ENCODE results near the gene MKLN1.
A peak's percentile ranks its signal among the peaks of the same experiment; 100 is the strongest.

The MKLN1 gene

DNA sequence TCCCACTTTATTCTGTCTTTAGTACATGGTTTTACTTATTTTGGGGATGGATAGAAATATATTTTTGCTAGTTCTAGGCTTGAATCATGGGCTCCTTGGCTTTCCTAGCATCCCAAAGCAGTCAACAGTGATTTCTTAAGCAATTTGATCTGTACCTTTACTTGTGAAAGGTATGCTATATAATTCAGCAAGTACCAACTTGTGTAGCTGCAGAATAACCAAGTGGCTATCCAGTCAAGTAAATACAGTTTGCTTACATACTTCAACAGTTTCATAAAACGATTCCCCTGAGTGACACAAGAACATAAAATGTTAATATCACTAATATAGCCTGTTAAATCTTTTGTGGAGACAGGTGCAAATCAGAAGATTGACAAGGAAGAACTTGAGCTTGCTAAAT, 161.5 kb downstream of the MKLN1 start:
- H3K36me3 ChIP-seq (ENCODE audit: control insufficient read depth, insufficient read depth, low read length): peaks cover 9% of the 10 kb centered on the region; the same call in 1 of the 2 replicates
- H3K4me3 ChIP-seq (ENCODE audit: low read depth, low read length): no peak overlapping the region
- H3K9ac ChIP-seq (ENCODE audit: low read depth, low read length): no peak overlapping the region
- no peak overlapping the region for H3K27ac ChIP-seq (ENCODE audit: low read depth, low read length)
- H3K9me3 ChIP-seq (ENCODE audit: control insufficient read depth, insufficient read depth, low read length): no peaks in the 10 kb centered on the region
- no peaks in the 10 kb centered on the region for H3K4me1 ChIP-seq (ENCODE audit: control insufficient read depth, insufficient read depth, low read length)
- H3K27me3 ChIP-seq (ENCODE audit: control insufficient read depth, insufficient read depth, low read length): no peaks in the 10 kb centered on the region

DNA sequence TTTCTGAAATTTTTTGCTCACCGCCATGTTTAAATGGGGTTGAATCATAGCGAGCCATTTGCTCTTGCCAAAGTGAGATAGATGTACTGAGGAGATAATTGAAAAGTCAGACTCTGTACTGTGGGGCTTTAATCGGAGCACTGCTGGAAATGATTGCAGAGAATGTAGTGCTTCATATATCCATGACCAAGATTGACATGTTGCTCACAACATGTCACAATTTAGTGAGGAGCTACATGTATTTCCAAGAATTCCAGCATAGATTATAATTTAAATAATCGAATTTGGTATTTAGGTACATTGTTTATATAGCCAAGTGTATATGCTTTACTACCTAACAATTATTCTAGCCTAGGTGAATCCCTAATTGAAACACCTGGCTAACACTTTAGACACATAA, 162.2 kb downstream of the MKLN1 start:
- Histone ChIP-seq H3K27me3 (ENCODE audit: control insufficient read depth, insufficient read depth, low read length) (no peaks in the 10 kb centered on the region), H3K4me1 (ENCODE audit: control insufficient read depth, insufficient read depth, low read length) (no peaks in the 10 kb centered on the region), H3K27ac (ENCODE audit: low read depth, low read length) (no peak overlapping the region), H3K36me3 (ENCODE audit: control insufficient read depth, insufficient read depth, low read length) (peaks cover 9% of the 10 kb centered on the region; the same call in 1 of the 2 replicates), H3K9ac (ENCODE audit: low read depth, low read length) (no peak overlapping the region), H3K9me3 (ENCODE audit: control insufficient read depth, insufficient read depth, low read length) (no peaks in the 10 kb centered on the region), H3K4me3 (ENCODE audit: low read depth, low read length) (no peak overlapping the region)

DNA sequence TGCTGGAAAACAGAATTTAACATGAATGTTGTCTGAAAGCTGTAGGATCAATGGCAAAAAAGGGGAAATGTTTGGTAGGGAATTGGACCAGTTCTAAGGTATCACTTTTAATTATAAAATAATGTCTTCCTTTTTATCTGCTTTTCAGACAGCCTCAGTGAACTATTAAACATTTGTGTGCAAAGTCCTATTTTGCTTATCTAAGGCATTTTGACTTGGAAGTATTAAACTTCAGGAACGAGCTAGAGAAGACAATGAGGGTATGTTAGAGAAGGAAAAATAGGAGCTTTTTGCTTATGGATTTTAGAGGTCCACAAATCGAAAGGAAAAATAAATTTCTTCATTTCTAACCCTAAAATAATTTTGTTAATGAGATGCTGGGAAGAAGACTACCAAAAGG, 165.4 kb downstream of the MKLN1 start:
- no peaks in the 10 kb centered on the region for H3K27me3 ChIP-seq (ENCODE audit: control insufficient read depth, insufficient read depth, low read length)
- H3K27ac ChIP-seq (ENCODE audit: low read depth, low read length): peak overlapping the region; percentile 3
- no peak overlapping the region for H3K9ac ChIP-seq (ENCODE audit: low read depth, low read length)
- peaks cover 13% of the 10 kb centered on the region for H3K36me3 ChIP-seq (ENCODE audit: control insufficient read depth, insufficient read depth, low read length)
- no peaks in the 10 kb centered on the region for H3K9me3 ChIP-seq (ENCODE audit: control insufficient read depth, insufficient read depth, low read length)
- H3K4me3 ChIP-seq (ENCODE audit: low read depth, low read length): no peak overlapping the region
- H3K4me1 ChIP-seq (ENCODE audit: control insufficient read depth, insufficient read depth, low read length): no peaks in the 10 kb centered on the region

DNA sequence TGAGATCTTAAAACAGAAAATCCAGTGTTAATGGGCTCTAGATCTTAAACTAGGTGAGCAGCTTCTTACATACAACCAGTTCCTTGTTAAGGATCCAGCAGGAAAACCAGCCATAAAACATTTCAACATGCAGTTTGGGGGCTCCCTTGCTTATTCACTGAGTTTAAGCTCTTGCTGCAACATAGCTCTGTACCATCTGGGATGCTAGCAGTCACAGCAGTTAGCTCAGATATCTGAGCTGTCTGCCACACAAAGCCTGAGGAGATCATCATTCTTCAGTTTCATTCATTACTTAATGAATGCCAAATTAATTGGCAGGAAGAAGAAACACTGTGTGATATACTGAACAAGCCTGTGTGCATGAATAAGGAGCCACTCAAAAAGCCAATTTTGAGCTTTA, 165.9 kb downstream of the MKLN1 start:
- Histone ChIP-seq H3K9me3 (ENCODE audit: control insufficient read depth, insufficient read depth, low read length) (no peaks in the 10 kb centered on the region), H3K36me3 (ENCODE audit: control insufficient read depth, insufficient read depth, low read length) (peaks cover 18% of the 10 kb centered on the region), H3K9ac (ENCODE audit: low read depth, low read length) (no peak overlapping the region), H3K4me1 (ENCODE audit: control insufficient read depth, insufficient read depth, low read length) (no peaks in the 10 kb centered on the region), H3K4me3 (ENCODE audit: low read depth, low read length) (no peak overlapping the region), H3K27me3 (ENCODE audit: control insufficient read depth, insufficient read depth, low read length) (no peaks in the 10 kb centered on the region), H3K27ac (ENCODE audit: low read depth, low read length) (peak overlapping the region; percentile 30)

DNA sequence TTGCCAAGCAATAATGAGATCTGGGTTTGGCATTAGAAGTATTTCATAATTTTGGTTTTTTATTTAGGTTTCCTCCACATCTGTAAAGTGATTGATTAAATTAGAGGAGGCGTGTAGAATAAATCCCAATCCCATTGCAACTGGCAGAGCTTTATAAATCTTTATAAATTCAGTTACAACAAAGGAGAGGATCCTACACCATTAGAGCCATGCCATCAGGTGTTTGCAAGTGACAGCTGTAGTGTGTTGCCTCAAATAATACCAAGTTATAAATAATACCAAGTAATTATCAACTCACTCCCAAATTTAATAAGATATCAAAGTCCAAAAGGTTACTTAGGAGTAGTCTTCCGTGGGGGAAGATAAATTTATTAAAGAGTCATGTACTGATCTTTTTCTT, 166.5 kb downstream of the MKLN1 start:
- H3K4me3 ChIP-seq (ENCODE audit: low read depth, low read length): no peak overlapping the region
- H3K9ac ChIP-seq (ENCODE audit: low read depth, low read length): no peak overlapping the region
- H3K27ac ChIP-seq (ENCODE audit: low read depth, low read length): peak overlapping the region; percentile 30
- no peaks in the 10 kb centered on the region for H3K4me1 ChIP-seq (ENCODE audit: control insufficient read depth, insufficient read depth, low read length)
- H3K36me3 ChIP-seq (ENCODE audit: control insufficient read depth, insufficient read depth, low read length): peaks cover 24% of the 10 kb centered on the region
- H3K27me3 ChIP-seq (ENCODE audit: control insufficient read depth, insufficient read depth, low read length): no peaks in the 10 kb centered on the region
- no peaks in the 10 kb centered on the region for H3K9me3 ChIP-seq (ENCODE audit: control insufficient read depth, insufficient read depth, low read length)

DNA sequence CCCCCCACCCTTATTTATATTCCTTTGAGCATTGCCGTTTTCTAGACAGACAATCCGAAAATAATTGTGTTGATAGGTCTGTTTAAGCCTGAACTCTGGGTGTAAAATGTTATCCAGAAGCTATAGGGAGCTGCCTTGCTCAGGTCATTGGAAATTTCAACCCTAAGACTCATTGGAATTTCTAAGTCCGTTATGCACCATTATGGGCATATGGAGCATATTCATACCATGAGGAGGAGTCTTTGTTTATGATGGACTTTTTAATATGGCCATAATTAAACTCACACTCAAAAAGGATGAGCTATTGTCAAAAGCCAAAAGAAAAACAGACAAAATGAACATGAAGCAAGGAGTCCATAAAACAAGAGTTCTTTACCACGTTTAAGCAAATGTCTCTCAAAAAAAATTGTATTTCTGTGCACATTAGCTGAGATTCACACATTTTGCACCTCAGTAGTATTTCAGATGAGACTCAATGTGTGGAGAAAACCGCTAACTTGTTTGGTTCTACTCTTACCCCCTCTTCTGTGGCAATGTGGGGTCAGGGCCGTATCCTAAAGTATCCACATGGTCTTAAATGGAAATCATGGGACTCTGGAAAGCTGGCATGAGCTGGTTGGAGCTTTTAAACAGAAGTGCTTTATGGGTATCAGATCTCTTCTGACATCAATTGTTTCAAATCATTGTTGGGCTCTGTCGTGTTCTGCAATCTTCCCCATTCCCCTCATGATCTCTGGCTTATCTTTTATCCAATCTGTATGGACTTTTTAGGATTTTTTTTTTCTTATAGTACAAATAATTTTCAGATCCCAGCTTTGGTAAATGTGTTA, 168.2 kb downstream of the MKLN1 start:
- Histone ChIP-seq H3K9me3 (ENCODE audit: control insufficient read depth, insufficient read depth, low read length) (no peaks in the 10 kb centered on the region), H3K9ac (ENCODE audit: low read depth, low read length) (no peak overlapping the region), H3K4me1 (ENCODE audit: control insufficient read depth, insufficient read depth, low read length) (no peaks in the 10 kb centered on the region), H3K4me3 (ENCODE audit: low read depth, low read length) (no peak overlapping the region), H3K27ac (ENCODE audit: low read depth, low read length) (no peak overlapping the region), H3K27me3 (ENCODE audit: control insufficient read depth, insufficient read depth, low read length) (no peaks in the 10 kb centered on the region), H3K36me3 (ENCODE audit: control insufficient read depth, insufficient read depth, low read length) (peaks cover 40% of the 10 kb centered on the region)

DNA sequence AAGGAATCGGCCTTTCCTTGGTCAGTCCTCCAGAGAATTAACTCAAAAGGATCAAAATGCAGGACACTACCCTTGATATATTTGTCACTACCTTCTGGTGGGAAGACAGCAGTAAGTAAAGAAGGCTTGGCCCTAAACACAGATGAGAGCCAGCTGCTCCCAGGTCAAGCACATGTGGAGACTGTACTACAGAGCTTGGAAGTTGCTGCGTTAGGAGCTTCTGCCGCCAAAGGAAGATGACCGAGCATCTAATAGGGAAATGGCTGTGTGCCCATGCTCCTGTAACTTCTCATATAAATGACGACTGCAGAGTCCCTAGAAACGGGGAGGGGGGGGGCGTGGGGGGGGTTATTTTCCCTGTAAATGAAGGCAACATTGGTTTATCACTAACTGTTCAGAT, 169.8 kb downstream of the MKLN1 start:
- Histone ChIP-seq H3K4me1 (ENCODE audit: control insufficient read depth, insufficient read depth, low read length) (no peaks in the 10 kb centered on the region), H3K9me3 (ENCODE audit: control insufficient read depth, insufficient read depth, low read length) (no peaks in the 10 kb centered on the region), H3K27me3 (ENCODE audit: control insufficient read depth, insufficient read depth, low read length) (no peaks in the 10 kb centered on the region), H3K27ac (ENCODE audit: low read depth, low read length) (peak overlapping the region; percentile 34), H3K9ac (ENCODE audit: low read depth, low read length) (no peak overlapping the region), H3K36me3 (ENCODE audit: control insufficient read depth, insufficient read depth, low read length) (peaks cover 56% of the 10 kb centered on the region), H3K4me3 (ENCODE audit: low read depth, low read length) (no peak overlapping the region)

DNA sequence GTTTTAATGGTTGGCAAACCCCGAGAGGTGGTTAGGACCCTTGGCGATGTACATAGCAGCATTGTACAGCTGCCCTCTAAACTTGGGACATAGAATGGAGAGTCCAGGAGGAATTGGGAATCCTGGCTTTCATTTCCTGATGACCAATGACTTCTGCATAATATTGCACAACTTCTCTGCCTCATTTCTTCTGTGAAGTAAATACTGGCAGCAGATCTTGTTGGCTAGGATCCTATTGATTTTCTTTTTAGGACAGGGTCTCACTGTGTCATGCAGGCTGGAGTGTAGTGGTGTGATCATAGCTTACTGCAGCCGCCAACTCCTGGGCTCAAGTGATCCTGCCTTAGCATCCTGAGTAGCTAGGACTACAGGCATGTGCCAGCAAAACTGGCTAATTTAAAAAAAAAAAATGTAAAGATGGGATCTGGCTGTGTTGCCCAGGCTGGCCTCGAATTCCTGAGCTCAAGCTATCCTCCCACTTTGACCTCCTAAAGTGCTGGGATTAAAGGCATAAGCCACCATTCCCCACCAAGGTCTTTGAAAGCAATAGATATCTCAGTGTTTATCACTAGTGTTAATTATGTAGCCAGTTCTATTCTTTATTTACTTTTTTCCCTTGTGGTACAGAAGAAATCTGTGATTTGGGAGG, 170.7 kb downstream of the MKLN1 start:
- Histone ChIP-seq H3K27ac (ENCODE audit: low read depth, low read length) (no peak overlapping the region), H3K9ac (ENCODE audit: low read depth, low read length) (no peak overlapping the region), H3K36me3 (ENCODE audit: control insufficient read depth, insufficient read depth, low read length) (peaks cover 65% of the 10 kb centered on the region), H3K4me1 (ENCODE audit: control insufficient read depth, insufficient read depth, low read length) (no peaks in the 10 kb centered on the region), H3K27me3 (ENCODE audit: control insufficient read depth, insufficient read depth, low read length) (no peaks in the 10 kb centered on the region), H3K4me3 (ENCODE audit: low read depth, low read length) (no peak overlapping the region), H3K9me3 (ENCODE audit: control insufficient read depth, insufficient read depth, low read length) (no peaks in the 10 kb centered on the region)

DNA sequence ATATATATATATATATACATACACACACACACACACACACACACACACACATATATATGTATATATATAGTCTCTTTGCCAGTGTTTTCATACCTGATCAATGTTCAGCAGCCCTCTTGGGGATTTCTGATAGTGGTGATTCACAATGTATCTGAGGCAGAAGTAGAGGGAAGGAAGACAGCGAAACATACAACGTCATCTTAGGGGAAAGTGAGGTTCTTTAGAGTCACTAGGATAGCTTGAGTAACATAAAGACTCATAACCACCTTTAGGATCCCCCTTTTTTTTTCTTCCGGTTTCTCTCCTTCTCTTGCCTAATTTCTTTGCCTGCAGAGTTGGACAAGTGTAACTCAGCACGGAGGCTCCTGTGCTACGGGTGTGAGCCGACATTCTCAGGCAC, 172.1 kb downstream of the MKLN1 start:
- H3K27me3 ChIP-seq (ENCODE audit: control insufficient read depth, insufficient read depth, low read length): no peaks in the 10 kb centered on the region
- no peaks in the 10 kb centered on the region for H3K4me1 ChIP-seq (ENCODE audit: control insufficient read depth, insufficient read depth, low read length)
- no peak overlapping the region for H3K27ac ChIP-seq (ENCODE audit: low read depth, low read length)
- H3K4me3 ChIP-seq (ENCODE audit: low read depth, low read length): no peak overlapping the region
- H3K36me3 ChIP-seq (ENCODE audit: control insufficient read depth, insufficient read depth, low read length): peaks cover 80% of the 10 kb centered on the region
- H3K9ac ChIP-seq (ENCODE audit: low read depth, low read length): no peak overlapping the region
- no peaks in the 10 kb centered on the region for H3K9me3 ChIP-seq (ENCODE audit: control insufficient read depth, insufficient read depth, low read length)

DNA sequence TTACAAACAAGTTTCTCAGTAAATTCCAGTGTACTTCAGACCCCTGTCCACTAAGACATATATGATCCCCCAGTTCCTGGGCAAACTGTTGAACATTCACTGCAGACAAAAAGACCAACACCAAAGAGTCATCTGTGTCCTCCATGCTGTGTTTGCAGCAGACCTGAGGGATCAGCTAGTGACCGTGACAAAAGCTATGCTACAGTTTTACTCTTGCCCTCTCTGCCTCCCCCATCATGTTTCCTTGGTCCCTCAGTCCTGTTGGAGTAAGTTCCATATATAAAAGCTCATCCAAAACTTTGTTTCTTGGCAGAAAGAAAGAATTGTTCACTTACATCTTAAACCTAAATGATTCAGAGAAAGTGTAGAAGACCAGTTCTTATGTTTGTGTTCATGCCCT, 172.7 kb downstream of the MKLN1 start:
- H3K9ac ChIP-seq (ENCODE audit: low read depth, low read length): no peak overlapping the region
- no peaks in the 10 kb centered on the region for H3K9me3 ChIP-seq (ENCODE audit: control insufficient read depth, insufficient read depth, low read length)
- no peaks in the 10 kb centered on the region for H3K27me3 ChIP-seq (ENCODE audit: control insufficient read depth, insufficient read depth, low read length)
- no peaks in the 10 kb centered on the region for H3K4me1 ChIP-seq (ENCODE audit: control insufficient read depth, insufficient read depth, low read length)
- peaks cover 85% of the 10 kb centered on the region for H3K36me3 ChIP-seq (ENCODE audit: control insufficient read depth, insufficient read depth, low read length)
- H3K27ac ChIP-seq (ENCODE audit: low read depth, low read length): peak overlapping the region; percentile 16
- H3K4me3 ChIP-seq (ENCODE audit: low read depth, low read length): no peak overlapping the region

DNA sequence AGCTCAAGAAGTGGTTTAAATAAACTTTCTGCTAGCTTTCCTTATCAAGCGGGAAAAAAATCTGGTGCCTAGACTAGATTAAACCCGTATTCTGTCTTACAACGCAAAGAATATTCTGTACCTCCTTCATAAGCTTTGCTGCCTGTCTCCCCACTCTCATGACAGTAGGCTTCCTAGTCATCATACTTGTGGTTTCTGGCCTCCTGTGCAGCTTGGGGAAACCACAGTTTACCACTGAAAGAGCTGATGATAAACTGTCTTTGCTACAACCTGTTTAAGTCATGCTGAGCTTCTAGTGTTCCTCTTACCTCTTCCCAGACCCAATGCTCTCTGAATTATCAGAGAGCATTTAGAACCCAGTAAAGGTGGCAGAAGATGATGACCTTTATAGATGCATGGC, 173.7 kb downstream of the MKLN1 start:
- H3K4me3 ChIP-seq (ENCODE audit: low read depth, low read length): no peak overlapping the region
- H3K27ac ChIP-seq (ENCODE audit: low read depth, low read length): no peak overlapping the region
- H3K36me3 ChIP-seq (ENCODE audit: control insufficient read depth, insufficient read depth, low read length): peaks cover 93% of the 10 kb centered on the region

More for the DNA sequence above, 173.7 kb downstream of the MKLN1 start:
- H3K27me3 ChIP-seq (ENCODE audit: control insufficient read depth, insufficient read depth, low read length): no peaks in the 10 kb centered on the region
- no peaks in the 10 kb centered on the region for H3K4me1 ChIP-seq (ENCODE audit: control insufficient read depth, insufficient read depth, low read length)
- H3K9ac ChIP-seq (ENCODE audit: low read depth, low read length): no peak overlapping the region
- no peaks in the 10 kb centered on the region for H3K9me3 ChIP-seq (ENCODE audit: control insufficient read depth, insufficient read depth, low read length)

Measured in HUES48 (cell line).